NCI-H2081 treated with DMSO at 0.1 percent for 48 hours (cell line): Measurements from ENCODE around the gene FGF5.
"Not testable (repeated sequence)": the region's sequence is repeated elsewhere in the genome, so short reads cannot be mapped to it uniquely, and the experiment has no call there.

Source experiments
- DNase-seq: peaks from one replicate; lab custom pipeline; 2025; lab: John Stamatoyannopoulos, UW

Gene FGF5

GRCh38 chr4:80266253-80266901 is at the start of gene FGF5:
Gene FGF5 (plus strand): TSS chr4:80266664. CDS start chr4:80266825, 161 bp downstream.
- DNase-seq, result peak; percentile 33

GRCh38 chr4:80219301-80220025 is 47.0 kb upstream of the FGF5 start:
- DNase-seq, result no peak

GRCh38 chr4:80220711-80221110 is 45.8 kb upstream of the FGF5 start:
- no peak for DNase-seq

- no peak for DNase-seq
Measured at GRCh38 chr4:80221161-80221560, 45.3 kb upstream of the FGF5 start.

GRCh38 chr4:80225595-80225994 is 40.9 kb upstream of the FGF5 start:
- no peak for DNase-seq

- no peak for DNase-seq
Measured at GRCh38 chr4:80226094-80226493, 40.4 kb upstream of the FGF5 start.

- no peak for DNase-seq
Measured at GRCh38 chr4:80228460-80228859, 38.0 kb upstream of the FGF5 start.

GRCh38 chr4:80229128-80229527 is 37.3 kb upstream of the FGF5 start:
- DNase-seq, result no peak

GRCh38 chr4:80229590-80229989 is 36.9 kb upstream of the FGF5 start:
- DNase-seq, result no peak

GRCh38 chr4:80231180-80231579 is 35.3 kb upstream of the FGF5 start:
- no peak for DNase-seq

- DNase-seq, result no peak
Measured at GRCh38 chr4:80232707-80233370, 33.6 kb upstream of the FGF5 start.

GRCh38 chr4:80233390-80233789 is 33.1 kb upstream of the FGF5 start:
- DNase-seq, result no peak

- no peak for DNase-seq
Measured at GRCh38 chr4:80235451-80235850, 31.0 kb upstream of the FGF5 start.

GRCh38 chr4:80237992-80238391 is 28.5 kb upstream of the FGF5 start:
- DNase-seq, result no peak

- no peak for DNase-seq
Measured at GRCh38 chr4:80239480-80240150, 26.8 kb upstream of the FGF5 start.

GRCh38 chr4:80240976-80241375 is 25.5 kb upstream of the FGF5 start:
- DNase-seq, result no peak

- peak; percentile 12 for DNase-seq
Measured at GRCh38 chr4:80243274-80244018, 23.0 kb upstream of the FGF5 start.

- DNase-seq, result not testable (repeated sequence)
Measured at GRCh38 chr4:80247484-80247883, 19.0 kb upstream of the FGF5 start.

GRCh38 chr4:80249144-80249543 is 17.3 kb upstream of the FGF5 start:
- DNase-seq, result no peak

- no peak for DNase-seq
Measured at GRCh38 chr4:80252427-80252826, 14.0 kb upstream of the FGF5 start.

GRCh38 chr4:80252953-80253352 is 13.5 kb upstream of the FGF5 start:
- DNase-seq, result no peak

GRCh38 chr4:80253510-80253909 is 13.0 kb upstream of the FGF5 start:
- no peak for DNase-seq
